ENCODE results near the gene SH3PXD2A. TPM values are rescaled to one million over a fixed set of nuclear protein-coding genes. Genes with fewer than 3 reads are reported as not detected.

SH3PXD2A gene
- total and polyA plus RNA-seq, 2 experiments from 2014 or later: 1.8 to 5.0 TPM

DNA sequence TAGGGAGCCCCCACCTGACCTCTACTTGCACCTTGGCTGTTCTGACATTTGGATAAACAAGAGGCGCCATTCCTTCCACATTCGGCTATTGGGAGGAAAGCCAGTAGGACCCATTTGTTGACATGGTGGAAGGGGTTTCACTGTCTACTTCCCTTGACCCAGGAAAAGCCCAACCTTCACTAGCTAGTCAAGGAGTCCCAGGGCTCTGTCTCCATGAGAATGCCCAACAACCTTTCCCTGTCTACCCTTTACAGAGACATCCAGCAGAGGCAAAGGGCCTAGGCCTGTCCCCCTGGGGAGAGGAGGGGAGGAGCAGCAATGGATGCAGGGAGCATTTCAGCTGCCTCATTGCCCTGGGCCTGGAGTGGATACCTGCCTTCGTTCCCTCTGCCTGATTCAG, 225.8 kb downstream of the SH3PXD2A start (continued):
- TF ChIP-seq, protein P1, sequence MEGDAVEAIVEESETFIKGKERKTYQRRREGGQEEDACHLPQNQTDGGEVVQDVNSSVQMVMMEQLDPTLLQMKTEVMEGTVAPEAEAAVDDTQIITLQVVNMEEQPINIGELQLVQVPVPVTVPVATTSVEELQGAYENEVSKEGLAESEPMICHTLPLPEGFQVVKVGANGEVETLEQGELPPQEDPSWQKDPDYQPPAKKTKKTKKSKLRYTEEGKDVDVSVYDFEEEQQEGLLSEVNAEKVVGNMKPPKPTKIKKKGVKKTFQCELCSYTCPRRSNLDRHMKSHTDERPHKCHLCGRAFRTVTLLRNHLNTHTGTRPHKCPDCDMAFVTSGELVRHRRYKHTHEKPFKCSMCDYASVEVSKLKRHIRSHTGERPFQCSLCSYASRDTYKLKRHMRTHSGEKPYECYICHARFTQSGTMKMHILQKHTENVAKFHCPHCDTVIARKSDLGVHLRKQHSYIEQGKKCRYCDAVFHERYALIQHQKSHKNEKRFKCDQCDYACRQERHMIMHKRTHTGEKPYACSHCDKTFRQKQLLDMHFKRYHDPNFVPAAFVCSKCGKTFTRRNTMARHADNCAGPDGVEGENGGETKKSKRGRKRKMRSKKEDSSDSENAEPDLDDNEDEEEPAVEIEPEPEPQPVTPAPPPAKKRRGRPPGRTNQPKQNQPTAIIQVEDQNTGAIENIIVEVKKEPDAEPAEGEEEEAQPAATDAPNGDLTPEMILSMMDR (conservative IDR thresholded peaks at IDR 0.05; ENCODE audit: low read depth in 2 of 2): no peak
- TF ChIP-seq ZNF114 (CRISPR knock-in tag; IDR thresholded peaks at IDR 0.05): no peak
- no peak for TF ChIP-seq POLR2AphosphoS5 (IDR thresholded peaks at IDR 0.05; ENCODE audit: low read depth)
- no peak for TF ChIP-seq EZH2 (IDR thresholded peaks at IDR 0.05; ENCODE audit: low read depth, unreplicated experiment)
- TF ChIP-seq, protein P2, sequence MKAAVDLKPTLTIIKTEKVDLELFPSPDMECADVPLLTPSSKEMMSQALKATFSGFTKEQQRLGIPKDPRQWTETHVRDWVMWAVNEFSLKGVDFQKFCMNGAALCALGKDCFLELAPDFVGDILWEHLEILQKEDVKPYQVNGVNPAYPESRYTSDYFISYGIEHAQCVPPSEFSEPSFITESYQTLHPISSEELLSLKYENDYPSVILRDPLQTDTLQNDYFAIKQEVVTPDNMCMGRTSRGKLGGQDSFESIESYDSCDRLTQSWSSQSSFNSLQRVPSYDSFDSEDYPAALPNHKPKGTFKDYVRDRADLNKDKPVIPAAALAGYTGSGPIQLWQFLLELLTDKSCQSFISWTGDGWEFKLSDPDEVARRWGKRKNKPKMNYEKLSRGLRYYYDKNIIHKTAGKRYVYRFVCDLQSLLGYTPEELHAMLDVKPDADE (IDR thresholded peaks at IDR 0.05): no peak
- no peak for TF ChIP-seq NANOG (IDR thresholded peaks at IDR 0.05; ENCODE audit: borderline replicate concordance)
- no peak for TF ChIP-seq JUNB (IDR thresholded peaks at IDR 0.05; ENCODE audit: unreplicated experiment)
- TF ChIP-seq ZNF331 (CRISPR knock-in tag; IDR thresholded peaks at IDR 0.05; ENCODE audit: low read depth): no peak

DNA sequence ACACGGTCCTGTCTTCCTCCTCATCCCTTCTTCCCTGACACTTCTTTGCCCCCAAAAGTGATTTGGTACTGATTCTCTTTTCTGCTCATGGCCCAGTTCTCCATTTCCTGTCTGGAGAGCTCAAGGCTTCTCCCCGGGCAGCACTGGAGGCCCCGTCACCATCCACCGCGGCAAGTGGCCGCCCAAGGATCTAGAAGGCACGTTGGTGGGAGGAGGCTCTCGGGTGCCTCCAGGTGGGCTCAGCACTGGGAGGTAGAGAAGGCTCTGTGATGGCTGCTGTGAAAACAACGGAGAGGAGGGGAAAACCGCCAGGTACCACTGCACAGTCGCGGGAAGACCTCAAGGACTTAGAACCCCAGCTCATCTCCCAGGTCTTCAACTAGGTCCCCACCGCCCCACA, 227.5 kb downstream of the SH3PXD2A start:
- DNase-seq (ENCODE audit: low spot score) (no peak), ATAC-seq (no peak)
- Histone ChIP-seq H3K79me2 (replicated peaks; ENCODE audit: insufficient read depth) (no peaks in the 10 kb centered on the region), H3K27me3 (ENCODE audit: insufficient read depth) (no peaks in the 10 kb centered on the region), H3K4me2 (no peak overlapping the region), H4K20me1 (replicated peaks; ENCODE audit: insufficient read depth) (no peaks in the 10 kb centered on the region), H2AFZ (no peak overlapping the region), H3K4me1 (ENCODE audit: insufficient read depth) (no peaks in the 10 kb centered on the region), H3K9me2 (ENCODE audit: insufficient read depth) (no peaks in the 10 kb centered on the region), H3K36me3 (ENCODE audit: insufficient read depth) (no peaks in the 10 kb centered on the region), H3K27ac (ENCODE audit: low read depth) (no peak overlapping the region), H3F3A (replicated peaks; ENCODE audit: low read depth) (no peaks in the 10 kb centered on the region), H3K4me3 (no peak overlapping the region)
- H3K27ac Mint-ChIP-seq: no peak overlapping the region; the same call in 1 of the 2 replicates
- H3K4me1 Mint-ChIP-seq: no peaks in the 10 kb centered on the region
- H3K36me3 Mint-ChIP-seq (ENCODE audit: low read depth): peaks cover 2% of the 10 kb centered on the region; the same call in 2 of the 3 replicates
- H3K9me3 Mint-ChIP-seq: no peaks in the 10 kb centered on the region; the same call in 1 of the 3 replicates
- H3K4me3 Mint-ChIP-seq: no peak overlapping the region
- peaks cover 5% of the 10 kb centered on the region for H3K27me3 Mint-ChIP-seq (ENCODE audit: insufficient read depth, low read depth, poor library complexity)
- TF ChIP-seq ZNF114 (CRISPR knock-in tag; IDR thresholded peaks at IDR 0.05) (no peak), NANOG (IDR thresholded peaks at IDR 0.05; ENCODE audit: borderline replicate concordance) (no peak), EZH2 (IDR thresholded peaks at IDR 0.05; ENCODE audit: low read depth, unreplicated experiment) (no peak), STAT1 (IDR thresholded peaks at IDR 0.05; ENCODE audit: unreplicated experiment) (no peak), ZNF331 (CRISPR knock-in tag; IDR thresholded peaks at IDR 0.05; ENCODE audit: low read depth) (no peak), CREB1 (CRISPR knock-in tag; IDR thresholded peaks at IDR 0.05; ENCODE audit: low read depth) (no peak), EZH2phosphoT487 (IDR thresholded peaks at IDR 0.05; ENCODE audit: unreplicated experiment) (no peak), POLR2AphosphoS5 (IDR thresholded peaks at IDR 0.05; ENCODE audit: low read depth) (no peak)
- TF ChIP-seq, protein P3, sequence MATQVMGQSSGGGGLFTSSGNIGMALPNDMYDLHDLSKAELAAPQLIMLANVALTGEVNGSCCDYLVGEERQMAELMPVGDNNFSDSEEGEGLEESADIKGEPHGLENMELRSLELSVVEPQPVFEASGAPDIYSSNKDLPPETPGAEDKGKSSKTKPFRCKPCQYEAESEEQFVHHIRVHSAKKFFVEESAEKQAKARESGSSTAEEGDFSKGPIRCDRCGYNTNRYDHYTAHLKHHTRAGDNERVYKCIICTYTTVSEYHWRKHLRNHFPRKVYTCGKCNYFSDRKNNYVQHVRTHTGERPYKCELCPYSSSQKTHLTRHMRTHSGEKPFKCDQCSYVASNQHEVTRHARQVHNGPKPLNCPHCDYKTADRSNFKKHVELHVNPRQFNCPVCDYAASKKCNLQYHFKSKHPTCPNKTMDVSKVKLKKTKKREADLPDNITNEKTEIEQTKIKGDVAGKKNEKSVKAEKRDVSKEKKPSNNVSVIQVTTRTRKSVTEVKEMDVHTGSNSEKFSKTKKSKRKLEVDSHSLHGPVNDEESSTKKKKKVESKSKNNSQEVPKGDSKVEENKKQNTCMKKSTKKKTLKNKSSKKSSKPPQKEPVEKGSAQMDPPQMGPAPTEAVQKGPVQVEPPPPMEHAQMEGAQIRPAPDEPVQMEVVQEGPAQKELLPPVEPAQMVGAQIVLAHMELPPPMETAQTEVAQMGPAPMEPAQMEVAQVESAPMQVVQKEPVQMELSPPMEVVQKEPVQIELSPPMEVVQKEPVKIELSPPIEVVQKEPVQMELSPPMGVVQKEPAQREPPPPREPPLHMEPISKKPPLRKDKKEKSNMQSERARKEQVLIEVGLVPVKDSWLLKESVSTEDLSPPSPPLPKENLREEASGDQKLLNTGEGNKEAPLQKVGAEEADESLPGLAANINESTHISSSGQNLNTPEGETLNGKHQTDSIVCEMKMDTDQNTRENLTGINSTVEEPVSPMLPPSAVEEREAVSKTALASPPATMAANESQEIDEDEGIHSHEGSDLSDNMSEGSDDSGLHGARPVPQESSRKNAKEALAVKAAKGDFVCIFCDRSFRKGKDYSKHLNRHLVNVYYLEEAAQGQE (IDR thresholded peaks at IDR 0.05; ENCODE audit: unreplicated experiment): no peak
- TF ChIP-seq, protein P2 (IDR thresholded peaks at IDR 0.05): no peak
- TF ChIP-seq, protein P1 (conservative IDR thresholded peaks at IDR 0.05; ENCODE audit: low read depth in 2 of 2): no peak
